NCI-H1930 (cell line): Measurements from ENCODE around the gene CALML5.

Experiments
- DNase-seq, 2 experiments: peaks; one replicate each; lab custom pipeline; 2025; lab: John Stamatoyannopoulos, UW

CALML5 gene

DNA sequence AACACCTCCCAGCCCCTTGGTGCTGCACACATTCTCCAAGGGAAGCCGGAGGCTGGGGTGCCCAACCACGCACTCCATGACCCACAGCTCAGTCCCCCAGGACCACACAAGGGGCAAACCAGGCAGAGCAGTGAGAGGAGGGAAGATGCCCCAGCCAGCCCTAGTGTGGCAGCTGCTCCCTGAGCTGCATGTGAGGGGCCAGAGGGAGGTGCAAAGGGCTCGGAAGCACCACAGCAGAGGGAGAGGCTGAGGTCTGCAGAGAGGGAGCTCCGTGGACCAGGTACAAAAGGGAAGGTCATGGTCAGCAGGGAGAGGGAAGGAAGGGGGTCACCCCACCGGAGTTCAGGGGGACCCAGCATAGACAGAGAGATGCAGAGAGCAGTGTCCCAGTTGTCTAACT, 1.5 kb upstream of the CALML5 start:
- DNase-seq = no peak

DNA sequence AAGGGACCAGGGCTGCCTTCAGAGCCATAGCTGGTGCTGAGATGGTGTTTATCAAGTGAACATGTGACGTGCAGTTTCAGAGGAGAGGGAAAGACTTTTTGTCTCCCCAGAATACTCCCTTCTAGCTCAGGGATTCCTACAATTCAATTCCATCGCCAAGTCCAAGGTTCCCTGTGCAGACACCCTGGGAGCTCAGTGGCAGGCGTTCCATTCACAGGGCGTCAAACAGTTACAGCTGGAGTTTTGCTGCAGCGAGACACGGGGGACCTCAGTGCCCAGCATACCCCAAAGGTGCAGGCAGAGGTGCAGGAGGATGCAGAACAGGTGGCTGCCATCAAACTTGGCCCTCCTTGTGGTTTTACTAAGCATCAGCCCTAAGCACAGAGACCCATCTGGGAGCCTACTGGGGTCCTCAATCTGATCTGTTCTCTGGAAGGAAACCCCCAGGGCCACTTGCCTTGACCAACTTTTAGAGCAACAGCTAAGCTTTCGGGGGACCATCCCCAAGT, 846 bp upstream of the CALML5 start:
- DNase-seq = no peak

DNA sequence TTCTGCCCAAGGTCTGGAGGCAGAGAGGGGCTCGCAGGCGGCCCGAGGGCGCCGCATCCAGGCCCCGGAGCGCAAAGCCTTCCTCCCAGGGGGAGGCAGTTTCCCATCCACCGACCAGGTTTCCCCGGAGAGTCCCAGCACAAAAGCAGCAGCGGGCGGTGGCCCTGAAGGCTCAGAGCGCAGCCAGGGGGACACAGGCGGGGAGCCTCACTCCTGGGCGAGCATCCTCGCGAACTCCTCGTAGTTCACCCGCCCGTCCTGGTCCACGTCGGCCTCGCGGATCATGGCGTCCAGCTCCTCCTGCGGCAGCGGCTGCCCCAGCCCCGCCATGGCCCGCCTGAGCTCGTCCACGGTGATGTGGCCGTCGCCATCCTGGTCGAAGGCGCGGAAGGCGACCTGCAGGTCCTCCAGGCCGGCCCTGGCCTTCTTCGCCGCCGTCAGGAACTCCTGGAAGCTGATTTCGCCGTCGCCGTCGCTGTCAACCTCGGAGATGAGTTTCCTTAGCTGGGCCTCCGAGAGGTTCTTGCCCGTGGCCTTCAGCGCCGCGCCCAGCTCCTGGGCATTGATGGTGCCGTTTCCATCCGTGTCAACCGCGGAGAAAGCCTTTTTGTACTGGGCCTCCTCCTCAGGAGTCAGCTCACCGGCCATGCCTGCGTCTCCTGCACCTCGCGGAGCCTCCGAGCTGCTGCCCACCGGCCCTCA, 428 bp downstream of the CALML5 start:
- DNase-seq = no peak

DNA sequence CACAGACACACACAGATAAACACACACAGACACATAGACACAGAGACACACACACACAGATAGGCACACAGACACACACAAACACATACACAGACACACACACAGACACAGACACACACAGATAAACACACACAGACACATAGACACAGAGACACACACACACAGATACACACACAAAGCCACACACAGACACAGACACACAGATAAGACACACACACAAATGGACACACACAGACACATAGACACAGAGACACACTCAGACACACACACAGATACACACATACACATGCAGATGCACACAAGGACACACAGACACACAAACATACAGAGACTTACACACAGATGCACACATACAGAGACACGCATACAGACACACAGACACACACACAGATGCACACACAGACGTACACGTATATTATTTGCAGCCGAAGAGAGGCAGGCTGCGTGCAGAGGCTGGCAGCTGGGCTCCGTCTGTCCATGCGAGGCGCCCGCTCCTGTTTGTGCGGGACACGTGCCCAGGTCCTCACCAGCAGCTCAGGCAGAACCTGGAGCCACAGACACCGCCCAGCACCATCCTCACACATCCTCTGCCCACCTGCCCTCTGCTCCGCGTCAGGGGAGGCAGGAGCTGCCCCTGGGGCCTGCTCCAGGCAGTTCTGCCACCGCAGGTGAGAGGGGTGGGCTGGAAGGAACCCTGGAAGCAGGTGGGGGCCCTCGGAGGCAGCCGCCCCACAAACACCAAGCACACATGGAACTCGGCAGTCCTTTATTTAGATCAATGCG, 1.2 kb downstream of the CALML5 start:
- no peak for DNase-seq

DNA sequence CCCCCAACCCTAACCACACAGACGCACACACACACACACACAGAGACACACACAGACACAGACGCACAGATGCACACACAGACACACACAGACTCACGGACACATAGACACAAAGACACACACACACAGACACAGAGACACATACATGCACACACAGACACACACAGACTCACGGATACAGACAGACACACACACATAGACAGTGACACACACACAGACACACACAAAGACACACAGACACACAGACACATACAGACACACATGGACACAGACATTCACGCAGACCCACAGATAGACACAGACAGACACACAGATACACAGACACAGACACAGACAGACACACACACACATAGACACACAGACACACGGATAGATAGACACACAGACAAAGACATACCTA, 2.1 kb downstream of the CALML5 start:
- DNase-seq = no peak

DNA sequence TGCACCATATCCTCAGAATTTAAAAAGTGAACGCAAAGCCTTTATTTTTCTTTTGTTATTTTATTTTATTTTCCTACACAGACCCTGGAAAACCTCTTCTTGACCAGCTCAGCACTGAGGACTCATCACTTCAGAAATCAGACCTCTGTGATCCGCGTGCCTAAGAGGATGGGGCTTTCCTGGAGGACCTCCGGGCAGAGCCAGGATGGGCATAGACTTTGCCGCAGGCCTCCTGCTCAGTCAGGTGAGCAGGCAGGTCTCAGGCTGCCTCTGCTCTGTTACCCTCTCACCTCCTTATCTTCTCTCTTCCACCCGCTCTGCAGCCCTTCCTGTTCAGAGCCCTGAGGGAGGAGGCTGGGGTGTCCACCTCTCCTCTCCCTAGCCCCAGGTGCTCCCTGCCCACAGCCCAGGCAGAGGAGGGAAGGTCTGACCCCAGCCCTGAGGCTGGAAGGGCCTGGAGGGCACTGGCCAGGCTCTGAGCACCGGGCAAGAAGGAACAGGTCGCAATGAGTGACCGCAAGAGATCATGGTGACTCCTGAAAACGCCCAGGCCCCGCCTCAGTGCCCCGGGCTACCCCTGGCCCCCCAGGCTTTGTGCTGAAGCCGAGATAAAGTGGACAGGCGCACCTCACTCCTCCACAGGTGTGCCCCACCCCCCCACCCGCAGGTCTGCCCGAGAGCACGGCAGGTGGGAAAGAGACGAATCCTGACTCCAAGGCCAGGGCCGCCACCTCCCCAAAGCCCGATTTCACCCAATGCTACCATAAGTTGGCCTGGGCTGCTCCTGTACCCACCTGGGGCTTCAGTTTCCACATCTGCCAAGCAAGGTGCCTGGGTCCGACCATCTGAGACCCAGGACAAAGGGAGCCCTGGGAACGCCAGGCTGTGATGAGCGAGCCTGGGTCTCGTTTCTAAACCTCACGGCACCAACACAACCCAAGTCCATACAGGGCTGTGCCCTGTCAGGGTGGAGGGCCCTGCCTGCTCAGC, 2.8 kb downstream of the CALML5 start:
- DNase-seq = no peak

DNA sequence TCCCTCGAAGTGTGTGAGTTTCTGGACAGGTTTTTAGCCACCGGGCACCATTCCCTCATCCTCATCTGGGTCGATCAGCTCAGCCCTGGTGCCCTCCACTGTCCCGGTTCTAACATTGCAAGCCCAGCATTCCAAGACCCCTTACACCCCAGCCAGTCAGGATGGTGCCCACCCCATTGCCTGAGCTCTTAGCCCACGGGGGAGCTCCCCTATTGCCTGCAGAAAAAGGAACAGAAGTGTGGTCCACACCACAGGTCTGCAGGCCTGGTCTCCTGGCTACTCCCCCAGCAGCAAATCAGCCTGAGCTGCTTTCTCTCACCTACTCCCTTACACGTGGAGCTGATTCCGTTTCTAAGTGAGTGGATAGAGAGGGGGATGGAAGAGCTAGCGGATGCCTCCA, 4.8 kb downstream of the CALML5 start:
- DNase-seq = no peak

DNA sequence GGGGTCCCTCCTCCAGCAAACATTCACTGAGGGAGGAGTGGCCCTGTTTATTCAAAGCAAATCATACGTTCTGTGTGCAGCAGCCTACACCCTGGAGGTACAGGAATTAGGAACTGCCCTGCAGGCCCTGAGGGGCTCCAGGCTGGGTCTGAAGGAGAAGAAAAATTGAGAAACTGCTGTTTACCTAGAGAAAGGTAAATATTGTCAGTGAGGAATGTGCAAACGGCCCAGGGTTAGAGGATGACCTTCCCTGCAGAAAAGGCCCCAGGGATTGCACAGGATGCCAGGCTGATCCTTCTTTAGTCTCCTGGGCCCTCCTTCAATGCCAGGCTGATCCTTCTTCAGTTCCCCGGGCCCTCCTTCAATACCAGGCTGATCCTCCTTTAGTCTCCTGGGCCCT, 5.7 kb downstream of the CALML5 start:
- DNase-seq = no peak

DNA sequence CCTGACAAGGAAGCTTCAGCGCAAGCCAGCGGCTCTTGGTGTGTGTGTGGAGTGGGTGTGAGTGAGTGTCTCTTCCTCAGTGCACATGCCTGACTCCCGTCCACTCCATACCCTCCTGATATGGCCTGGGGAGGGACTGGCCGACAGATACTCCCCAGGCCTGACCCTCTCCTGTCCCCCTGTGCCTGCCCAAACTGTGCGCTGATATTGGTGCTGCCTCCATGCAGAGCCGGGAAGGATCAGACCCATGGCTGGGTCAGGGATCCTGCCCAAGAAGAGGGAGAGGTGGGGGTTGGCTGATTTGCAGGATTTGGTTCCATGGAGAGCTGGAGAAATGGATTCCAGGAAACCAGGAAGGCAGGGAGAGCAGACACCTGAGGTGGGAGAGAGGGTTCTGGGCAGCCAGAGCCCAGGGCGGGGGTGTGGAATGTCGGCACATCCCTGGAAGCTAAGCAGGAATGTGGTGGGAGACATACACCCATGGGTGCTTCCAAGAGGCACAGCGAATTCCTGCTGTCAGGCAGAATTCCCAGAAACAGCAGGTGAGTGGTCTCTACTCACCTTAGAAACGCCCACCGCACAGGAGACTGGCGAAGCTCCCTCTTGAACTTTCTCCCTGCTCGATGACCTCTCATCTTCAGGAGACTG, 6.3 kb downstream of the CALML5 start:
- no peak for DNase-seq

DNA sequence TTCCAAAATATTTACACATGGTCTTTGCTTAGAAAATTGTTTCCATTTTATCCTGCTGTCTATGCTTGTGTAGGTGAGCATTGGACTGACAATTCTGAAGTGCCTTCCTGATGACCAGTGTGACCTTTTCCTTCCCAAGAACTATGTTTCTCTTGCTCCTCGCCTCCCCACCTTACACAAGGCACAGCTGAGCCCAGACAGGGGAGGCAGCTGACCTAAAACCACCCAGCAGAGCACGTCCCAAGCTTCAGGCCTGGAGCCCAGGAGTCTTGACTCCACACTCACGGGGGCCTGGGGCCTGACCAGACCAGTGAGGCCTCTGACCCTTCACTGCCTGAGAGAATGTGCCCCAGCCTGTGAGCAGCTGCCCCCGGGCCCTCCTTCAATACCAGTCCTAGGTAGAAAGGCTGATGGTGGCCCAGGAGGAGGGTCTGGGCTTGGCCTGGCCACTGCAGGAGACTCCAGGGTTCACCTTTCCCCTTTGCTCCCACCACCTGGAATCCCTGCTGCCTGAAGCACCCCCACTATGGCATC, 7.0 kb downstream of the CALML5 start:
- no peak for DNase-seq

DNA sequence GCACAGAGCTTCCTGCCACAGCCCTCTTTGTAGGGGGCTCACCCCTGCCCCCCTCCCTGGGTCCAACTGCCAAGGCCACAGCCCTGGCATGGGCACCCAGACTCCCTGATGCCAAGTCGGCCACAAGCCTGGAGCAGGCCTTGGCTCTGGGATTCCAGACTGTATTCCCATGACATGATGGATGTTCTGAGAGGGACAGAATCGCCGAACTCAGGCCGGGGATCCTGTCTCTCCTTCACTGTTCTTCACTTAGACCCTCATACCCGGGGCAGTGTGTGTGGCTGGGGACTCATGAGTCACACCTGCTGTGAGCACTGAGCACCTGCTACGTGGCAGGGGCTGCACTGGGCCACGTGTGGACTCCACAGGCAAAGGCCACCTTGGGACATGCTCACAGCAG, 7.9 kb downstream of the CALML5 start:
- no peak for DNase-seq

DNA sequence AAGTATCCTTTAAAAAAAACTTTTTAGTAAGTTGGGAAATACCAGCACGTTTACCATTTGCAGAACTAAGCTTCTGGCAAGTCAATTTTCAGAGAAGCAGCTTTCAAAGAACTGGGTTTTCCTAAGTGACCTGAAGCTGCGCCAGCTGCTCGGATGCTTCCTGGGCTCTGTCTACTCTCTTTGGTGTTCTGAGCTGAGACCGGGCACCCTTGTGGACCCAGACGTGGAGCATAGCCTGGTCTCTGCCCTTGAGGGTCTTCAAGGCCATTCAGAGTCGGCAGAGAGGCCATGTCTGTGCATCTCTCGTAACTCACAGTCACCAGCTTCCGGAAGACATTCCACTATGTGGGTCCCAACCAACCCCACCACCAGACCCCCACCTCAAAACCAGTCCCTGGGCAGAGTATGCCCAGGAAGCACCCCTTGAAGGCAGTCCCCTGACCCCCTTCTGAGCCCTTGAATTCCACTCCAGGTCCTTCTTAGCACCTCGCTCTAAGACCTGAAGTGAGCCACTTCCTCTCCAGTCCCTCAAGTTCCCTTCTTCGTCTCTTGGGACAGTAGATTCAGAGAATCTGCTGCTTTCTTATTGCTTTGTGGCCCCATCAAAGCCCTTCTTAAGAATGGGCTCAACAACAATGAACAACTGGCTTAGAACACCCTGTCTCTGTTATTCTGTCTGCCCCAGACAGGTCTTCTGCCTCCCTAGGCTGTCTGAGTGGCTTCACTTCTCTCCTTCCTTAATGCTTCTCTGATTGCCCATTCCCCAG, 8.5 kb downstream of the CALML5 start:
- DNase-seq = no peak

DNA sequence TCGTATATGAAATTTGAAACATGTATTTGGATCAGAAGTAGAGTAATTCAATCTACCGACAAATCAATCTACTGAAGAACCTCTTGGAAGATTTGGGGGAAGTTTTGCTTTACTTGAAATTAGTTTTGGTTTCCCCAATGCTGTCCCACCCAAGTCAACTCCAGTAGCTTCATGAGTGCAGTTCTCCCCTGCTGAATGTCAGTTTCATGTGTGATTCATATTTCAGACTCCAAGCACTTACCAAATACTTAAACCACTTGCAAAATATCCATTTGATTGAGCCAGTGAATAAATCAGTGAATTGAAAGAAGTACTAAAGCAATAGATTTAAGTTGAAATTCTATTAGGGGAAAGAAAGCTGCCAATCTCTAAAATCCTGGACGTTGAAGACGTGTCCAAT, 9.3 kb downstream of the CALML5 start:
- no peak for DNase-seq

DNA sequence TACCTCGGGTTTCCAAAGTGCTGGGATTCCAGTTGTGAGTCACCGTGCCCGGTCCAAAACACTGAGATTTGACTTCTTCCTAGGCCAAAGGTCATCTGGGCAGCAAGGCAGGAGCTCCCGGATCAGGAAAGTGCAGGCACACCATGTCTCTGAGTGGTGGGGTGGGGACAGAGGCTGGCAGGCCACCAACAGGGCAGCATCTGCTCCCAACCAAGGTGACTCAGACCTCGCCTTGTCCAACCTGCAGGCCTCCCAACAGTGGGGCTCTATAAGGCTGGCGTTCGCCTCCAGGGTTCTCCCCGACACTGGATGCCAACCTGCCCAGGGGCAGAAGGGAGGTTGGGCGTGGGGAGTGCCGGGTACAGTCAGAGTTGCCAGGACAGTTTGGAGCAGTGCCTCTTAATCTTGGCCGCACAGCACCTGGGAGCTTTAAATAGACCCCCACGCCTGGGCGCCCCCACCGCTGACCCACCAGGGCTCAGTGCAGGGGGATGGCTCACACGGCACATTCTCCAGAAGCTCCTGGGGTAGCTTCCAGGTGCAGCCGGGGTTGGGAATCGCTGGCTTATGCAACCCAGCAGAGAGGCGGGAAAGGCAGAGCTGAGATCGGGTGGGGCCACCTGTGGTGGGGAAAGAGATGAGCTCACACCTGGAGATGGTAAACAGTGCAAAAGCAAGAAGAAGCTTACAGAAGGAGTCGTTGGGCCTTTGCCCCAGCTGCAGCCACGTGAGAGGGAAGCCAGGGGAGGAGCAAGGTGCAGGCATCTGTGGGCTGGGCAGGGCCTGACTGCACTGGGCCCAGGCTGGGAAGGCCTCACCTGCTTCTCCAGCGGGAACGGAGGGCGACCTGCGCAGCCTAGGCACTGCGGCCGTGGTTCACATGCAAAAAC, 10.9 kb downstream of the CALML5 start:
- DNase-seq = no peak

DNA sequence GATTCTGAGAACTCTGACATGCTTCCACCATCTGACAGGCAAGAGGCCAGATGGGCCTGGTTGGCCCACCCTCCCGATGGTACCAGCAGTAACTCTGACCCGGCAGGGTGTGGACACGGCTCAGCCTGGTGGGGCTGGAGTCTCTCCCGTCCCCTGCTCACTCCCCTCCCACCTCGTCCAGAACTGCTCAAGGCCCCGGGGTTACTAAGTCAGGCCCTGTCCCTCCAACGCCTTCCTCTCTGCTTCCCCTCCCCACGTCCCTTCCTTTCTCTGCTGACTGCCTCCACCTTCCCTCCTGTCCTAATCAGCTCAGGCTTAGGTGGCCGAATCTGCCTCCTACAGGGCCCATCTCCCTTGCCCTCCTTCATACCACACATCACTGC, 12.5 kb downstream of the CALML5 start:
- DNase-seq = no peak

DNA sequence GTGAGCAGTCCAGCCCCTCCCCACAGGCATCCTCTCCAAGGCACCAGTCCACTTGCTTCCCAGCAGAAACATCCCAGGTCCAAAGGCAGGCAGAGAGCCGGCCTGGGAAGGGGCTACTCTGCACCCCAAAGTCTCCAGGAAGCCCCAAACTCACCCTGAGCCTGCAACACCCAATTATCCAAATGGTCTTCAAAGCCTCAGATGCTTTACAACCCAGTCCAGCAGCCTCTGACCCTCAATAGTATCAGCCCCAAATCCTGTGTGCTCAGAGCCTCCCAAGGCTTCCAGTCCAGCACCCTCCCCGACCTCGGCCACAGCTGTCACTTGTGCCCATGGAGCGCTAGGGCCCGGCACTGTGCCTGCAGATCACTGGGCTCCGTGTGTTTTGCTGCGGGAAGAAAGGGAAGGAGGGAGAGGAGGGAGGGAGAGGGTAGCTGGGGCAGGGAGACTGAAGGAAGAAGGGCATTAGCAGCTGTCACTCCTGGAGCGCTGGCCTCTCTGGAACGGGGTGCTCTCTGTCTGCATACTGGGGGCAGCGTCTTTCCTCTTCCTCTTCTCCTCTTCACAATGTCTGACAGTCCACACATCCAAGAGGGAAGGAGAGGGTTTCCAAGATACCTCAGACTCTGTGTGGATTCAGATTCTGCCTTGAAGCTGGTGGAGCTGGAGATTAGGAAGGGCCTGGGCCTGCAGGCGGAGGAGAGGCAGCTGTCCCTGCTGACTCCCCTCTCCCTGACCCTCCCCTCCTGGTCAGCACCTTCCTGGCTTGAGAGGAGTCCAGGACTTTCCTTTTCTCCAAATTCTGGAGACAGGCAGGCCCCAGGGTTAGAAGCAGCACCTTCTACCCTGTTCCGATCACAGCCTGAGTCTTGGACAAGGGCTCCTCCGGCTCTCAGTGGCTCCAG, 13.2 kb downstream of the CALML5 start:
- DNase-seq = no peak

DNA sequence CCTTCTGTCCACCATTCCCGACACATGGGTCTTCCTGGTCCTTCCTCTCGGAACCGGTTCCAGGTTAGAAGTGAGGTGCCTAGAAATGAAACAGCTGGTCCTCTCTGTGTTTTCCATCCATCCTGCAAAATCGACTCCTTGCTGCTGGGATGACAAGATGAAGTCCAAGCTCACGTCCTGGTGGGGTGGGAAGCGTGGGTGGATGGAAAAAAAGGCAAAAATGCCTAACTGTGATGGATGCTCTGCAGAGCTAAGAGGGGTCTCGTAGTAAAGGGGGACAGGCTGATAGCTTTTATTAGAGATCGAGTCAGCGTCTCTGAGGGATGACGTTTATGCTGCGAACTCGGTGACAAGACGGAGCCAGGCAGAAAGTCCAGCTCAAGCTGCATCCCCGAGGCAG, 14.1 kb downstream of the CALML5 start:
- no peak for DNase-seq

DNA sequence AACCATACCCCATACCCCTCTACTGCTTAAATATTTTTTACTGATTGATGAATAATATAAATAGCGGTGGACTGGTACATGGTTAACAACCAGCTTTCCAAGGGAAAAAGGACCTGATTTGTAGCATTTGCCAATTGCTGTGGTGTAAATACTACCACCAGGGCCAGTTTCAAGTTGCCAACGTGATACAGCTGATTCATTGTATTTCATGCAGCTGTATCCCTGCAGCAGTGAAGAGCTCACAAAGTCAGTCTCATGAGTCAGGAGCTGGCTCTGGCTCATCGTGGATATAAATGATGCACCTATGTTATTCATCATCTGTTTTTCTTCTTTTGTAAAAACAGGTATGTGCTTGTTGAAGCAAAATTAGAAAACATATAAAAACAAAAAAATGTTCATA, 15.2 kb downstream of the CALML5 start:
- no peak for DNase-seq

DNA sequence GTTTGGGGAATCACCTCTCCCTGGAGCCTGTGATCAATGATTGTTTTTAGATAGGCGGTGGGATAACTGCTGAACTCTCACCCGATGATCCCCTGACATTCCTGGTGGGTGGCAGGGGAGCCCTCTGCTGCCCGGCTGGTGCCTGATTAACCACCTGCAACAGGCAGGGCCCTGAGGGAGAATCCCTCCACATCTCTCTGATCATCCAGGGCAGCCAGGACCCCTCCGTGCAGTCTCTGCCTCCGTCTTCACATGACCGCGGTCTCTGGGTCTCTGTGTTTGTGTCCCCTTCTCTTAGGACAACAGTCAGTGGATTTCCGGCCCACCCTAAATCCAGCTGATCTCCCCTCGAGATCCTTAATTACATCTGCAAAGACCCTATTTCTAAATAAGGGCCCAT, 17.4 kb downstream of the CALML5 start:
- no peak for DNase-seq
